HepG2 (cell line): Measurements from ENCODE around the gene SLAIN2. TPM values are rescaled to one million over a fixed set of nuclear protein-coding genes. Genes with fewer than 3 reads are reported as not detected.
"Not testable (repeated sequence)": the region's sequence is repeated elsewhere in the genome, so short reads cannot be mapped to it uniquely, and the experiment has no call there.

ENCODE experiments used
- ATAC-seq: fragments of 200-7000 bp; cut with Tn5 transposase; 3 replicates; pipeline ENCODE4 v1.9.1; 2020; ENCODE audit warnings: mild to moderate bottlenecking, moderate library complexity
- BruUV-seq: library from RNA; stranded (reverse); fragments of 400-500 nt; replicated peaks from 2 replicates; lab custom pipeline; 2021; lab: Mats Ljungman, UMichigan
- CTCF ChIA-PET: fragments of 300-600 bp; formaldehyde crosslinking; extraction: SDS; loops from one replicate; lab custom pipeline; 2021; ENCODE audit warnings: low total read pairs, inconsistent platforms, low intra/inter-chr PET ratio; lab: Yijun Ruan, JAX
- POLR2A ChIA-PET: fragments of 350-600 bp; sonication (Branson Sonifier 250); formaldehyde crosslinking; loops from one replicate; lab custom pipeline; 2020; ENCODE audit warnings: antibody characterized with exemption, inconsistent platforms; lab: Yijun Ruan, JAX
- DNase-seq: peaks from one replicate; pipeline ENCODE4 v3.0.0-alpha.2; 2015; ENCODE audit warnings: low spot score
- FAIRE-seq: peaks from 3 replicates; lab custom pipeline; 2011; peaks lifted over from hg19 to GRCh38; lab: Jason Lieb, UNC
- H2AFZ ChIP-seq: one replicate; pipeline ENCODE4 v1.6.1; 2011; ENCODE audit warnings: low read length, inconsistent platforms
- H3K27ac ChIP-seq: fragments of 300-600 bp; 3 replicates; pipeline ENCODE4 v1.8.0; 2011; ENCODE audit warnings: mixed run types, mild to moderate bottlenecking, mixed read lengths, low read length, inconsistent platforms; ENCODE audit not compliant: insufficient read depth; ENCODE audit errors: extremely low read length
- H3K27me3 ChIP-seq, 2 experiments: fragments of 200-600 bp in 1 of 2; 2 replicates in 1 of 2; 3 replicates in 1 of 2; pipeline versions ENCODE4 v1.6.0 to v1.8.0; 2011; ENCODE audit warnings: low read length in 2 of 2, mild to moderate bottlenecking in 2 of 2, moderate library complexity in 2 of 2, inconsistent platforms in 1 of 2; ENCODE audit not compliant: insufficient read depth in 2 of 2, control insufficient read depth in 1 of 2
- H3K36me3 ChIP-seq, 2 experiments: fragments of 200-600 bp in 1 of 2; replicated peaks in 1 of 2; 2 replicates in 1 of 2; 3 replicates in 1 of 2; pipeline versions ENCODE4 v1.5.1 to v1.8.0; 2011; ENCODE audit warnings: low read length in 2 of 2, inconsistent platforms in 1 of 2; ENCODE audit not compliant: insufficient read depth in 2 of 2, control insufficient read depth in 1 of 2
- H3K4me1 ChIP-seq: 2 replicates; pipeline ENCODE4 v1.5.1; 2012; ENCODE audit warnings: low read length, inconsistent platforms; ENCODE audit not compliant: insufficient read depth
- H3K4me2 ChIP-seq: 2 replicates; pipeline ENCODE4 v1.6.0; 2011; ENCODE audit warnings: low read depth, low read length, inconsistent platforms
- H3K4me3 ChIP-seq, 3 experiments: fragments of 200-600 bp in 1 of 3; sonication (generic), shearing (Covaris generic) in 1 of 3; replicated peaks in 1 of 3; 2 replicates each; pipeline ENCODE4 v1.5.1; 2011 to 2016; ENCODE audit warnings: low read length in 3 of 3, inconsistent platforms in 2 of 3, low read depth in 2 of 3, mild to moderate bottlenecking in 2 of 3, control low read depth in 1 of 3, mixed read lengths in 1 of 3; ENCODE audit not compliant: insufficient read depth in 1 of 3
- H3K79me2 ChIP-seq: one replicate; pipeline ENCODE4 v1.6.1; 2011; ENCODE audit warnings: low read length, inconsistent platforms; ENCODE audit not compliant: insufficient read depth
- H3K9ac ChIP-seq: 2 replicates; pipeline ENCODE4 v1.6.0; 2011; ENCODE audit warnings: mild to moderate bottlenecking, low read depth, low read length, inconsistent platforms; ENCODE audit not compliant: insufficient read depth
- H3K9me3 ChIP-seq: 2 replicates; pipeline ENCODE4 v1.5.1; 2012; ENCODE audit warnings: mild to moderate bottlenecking, low read length
- H4K20me1 ChIP-seq: 2 replicates; pipeline ENCODE4 v1.6.0; 2011; ENCODE audit warnings: inconsistent platforms, mild to moderate bottlenecking, low read length, moderate library complexity; ENCODE audit not compliant: insufficient read depth
- BCL6 ChIP-seq: IDR thresholded peaks from 2 replicates; pipeline ENCODE4 v1.6.1; 2016; ENCODE audit warnings: missing genetic modification reagents, missing compliant biosample characterization
- HNF4A ChIP-seq: sonication (generic); formaldehyde crosslinking; IDR thresholded peaks from 2 replicates; pipeline ENCODE4 v1.4.0; 2020; ENCODE audit warnings: missing genetic modification reagents
- JUNB ChIP-seq: sonication (generic); formaldehyde crosslinking; IDR thresholded peaks from 2 replicates; pipeline ENCODE4 v1.8.0; 2022; ENCODE audit warnings: missing genetic modification reagents, mild to moderate bottlenecking, borderline replicate concordance
- KLF9 ChIP-seq: IDR thresholded peaks from 2 replicates; pipeline ENCODE4 v1.6.1; 2016; ENCODE audit warnings: low read depth
- NFIC ChIP-seq: IDR thresholded peaks from 2 replicates; pipeline ENCODE4 v1.6.1; 2012; ENCODE audit warnings: mild to moderate bottlenecking, low read length, inconsistent platforms
- ZNF12 ChIP-seq: sonication (generic); formaldehyde crosslinking; IDR thresholded peaks from 2 replicates; pipeline ENCODE4 v1.5.0; 2020; ENCODE audit warnings: missing genetic modification reagents
- ZNF441 ChIP-seq: sonication (generic); formaldehyde crosslinking; IDR thresholded peaks from 2 replicates; pipeline ENCODE4 v1.7.0; 2021; ENCODE audit warnings: missing genetic modification reagents, borderline replicate concordance
- ZNF761 ChIP-seq: sonication (generic); formaldehyde crosslinking; conservative IDR thresholded peaks from 2 replicates; pipeline ENCODE4 v1.4.0; 2020; ENCODE audit warnings: mild to moderate bottlenecking, missing genetic modification reagents
- WGBS: methylation state at CpG from one replicate; pipeline ENCODE4 v1.1.6; 2017; ENCODE audit warnings: low lambda C conversion rate; 5-methylcytosine and 5-hydroxymethylcytosine counted together
- in situ Hi-C: cut with HindIII; loops from 2 replicates; pipeline ENCODE4 v1.10.0; 2017; ENCODE audit warnings: low pct_unique_long_range_greater_than_20kb; ENCODE audit not compliant: extremely low pct_ligation_motif_present
- intact Hi-C: fragments of 100-400 bp; cut with micrococcal nuclease; formaldehyde crosslinking; loops from one replicate; pipeline ENCODE4 v1.10.0; 2022; ENCODE audit not compliant: unreplicated experiment
- polyA plus RNA-seq, 8 experiments: library from polyadenylated mRNA; depleted of rRNA in 3 of 8; stranded (reverse) in 7 of 8; unstranded in 1 of 8; fragments of >200 nt; fragmentation: Illumina TruSeq in 4 of 8; extraction: Trizol in 4 of 8; gene quantifications; 2 replicates each; pipeline versions ENCODE4 v1.2.1 to v1.2.3, GENCODE V29; 2011 to 2016; ENCODE audit warnings: low read depth in 4 of 8, missing spikeins in 1 of 8, mixed read lengths in 1 of 8; ENCODE audit not compliant: insufficient read depth in 1 of 8
- total RNA-seq, 5 experiments: library from RNA; depleted of rRNA; stranded (reverse); fragments of >200 nt; fragmentation: Illumina TruSeq; extraction: Trizol; gene quantifications; 2 replicates each; pipeline ENCODE4 v1.2.3, GENCODE V29; 2016; ENCODE audit warnings: low read depth in 1 of 5
- TF ChIP-seq, protein P1 (sequence below): fragments of 450-650 bp; IDR thresholded peaks from 2 replicates; pipeline ENCODE4 v1.6.1; 2017

Gene SLAIN2
- total and polyA plus RNA-seq, 2 of the 13 experiments (the other 11 are each of a cell fraction or from before 2014, with no cell fraction given), result 20.7 to 22.5 TPM

DNA sequence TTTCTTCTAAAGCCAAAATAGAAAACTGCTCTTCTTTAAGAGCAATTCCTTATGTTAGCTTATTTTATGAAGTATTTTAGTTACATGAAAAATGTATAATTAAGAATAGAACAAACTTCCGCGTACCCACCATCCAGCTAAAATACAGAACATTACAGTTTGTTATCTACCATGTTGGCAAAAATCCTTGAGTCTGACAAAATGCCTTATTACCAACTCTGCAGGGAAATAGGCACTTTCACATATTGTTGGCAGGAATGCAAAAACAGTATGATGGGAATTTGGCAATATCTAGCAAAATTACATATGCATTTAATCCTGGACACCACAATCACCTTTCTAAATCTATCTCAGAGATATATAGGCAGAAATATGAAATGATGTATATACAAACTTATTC is 32.4 kb upstream of the SLAIN2 start (continued):
- TF ChIP-seq ZNF441 (CRISPR knock-in tag), result no peak
- no peak for TF ChIP-seq JUNB (CRISPR knock-in tag)
- TF ChIP-seq, protein P1, sequence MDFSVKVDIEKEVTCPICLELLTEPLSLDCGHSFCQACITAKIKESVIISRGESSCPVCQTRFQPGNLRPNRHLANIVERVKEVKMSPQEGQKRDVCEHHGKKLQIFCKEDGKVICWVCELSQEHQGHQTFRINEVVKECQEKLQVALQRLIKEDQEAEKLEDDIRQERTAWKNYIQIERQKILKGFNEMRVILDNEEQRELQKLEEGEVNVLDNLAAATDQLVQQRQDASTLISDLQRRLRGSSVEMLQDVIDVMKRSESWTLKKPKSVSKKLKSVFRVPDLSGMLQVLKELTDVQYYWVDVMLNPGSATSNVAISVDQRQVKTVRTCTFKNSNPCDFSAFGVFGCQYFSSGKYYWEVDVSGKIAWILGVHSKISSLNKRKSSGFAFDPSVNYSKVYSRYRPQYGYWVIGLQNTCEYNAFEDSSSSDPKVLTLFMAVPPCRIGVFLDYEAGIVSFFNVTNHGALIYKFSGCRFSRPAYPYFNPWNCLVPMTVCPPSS, result no peak
- TF ChIP-seq HNF4A (CRISPR knock-in tag), result no peak
- TF ChIP-seq NFIC, result no peak
- no peak for TF ChIP-seq KLF9 (CRISPR knock-in tag)
- no peak for TF ChIP-seq ZNF12

DNA sequence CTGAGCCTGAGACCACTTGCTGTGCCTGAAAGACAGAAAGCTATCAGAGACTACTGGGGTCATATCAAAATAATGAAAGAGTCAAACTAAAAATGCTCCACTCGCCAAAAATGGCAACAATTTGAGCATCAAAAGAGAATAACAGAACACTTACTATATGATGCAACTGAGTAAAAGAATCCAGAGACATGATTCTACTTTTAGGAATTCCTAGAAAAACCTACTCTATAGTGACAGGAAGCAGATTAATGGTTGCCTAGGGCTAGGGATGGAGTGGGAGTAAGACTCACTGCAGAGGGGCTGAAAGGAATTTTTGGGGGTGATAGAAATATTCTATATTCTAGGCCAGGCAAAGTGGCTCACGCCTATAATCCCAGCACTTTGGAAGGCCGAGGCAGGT is 29.4 kb upstream of the SLAIN2 start:
- WGBS, result 0% methylated on average over 3 of the region's 3 CpGs
- in situ Hi-C loops, result no loop called here
- ChIA-PET CTCF (no interaction called here), POLR2A (no interaction called here)
- H3K4me1 ChIP-seq, result no peaks in the 10 kb centered on the region
- no peaks in the 10 kb centered on the region for H4K20me1 ChIP-seq
- H3K79me2 ChIP-seq, result no peaks in the 10 kb centered on the region
- no peak overlapping the region for H3K4me2 ChIP-seq
- no peak overlapping the region for H3K4me3 ChIP-seq
- no TSS peak for BruUV-seq
- no peaks in the 10 kb centered on the region for H3K27me3 ChIP-seq
- no peak overlapping the region for H2AFZ ChIP-seq
- no peak for TF ChIP-seq ZNF761 (CRISPR knock-in tag)
- peak; percentile 18; the same call in 1 of the 2 replicates for TF ChIP-seq BCL6 (CRISPR knock-in tag)
- no peak for FAIRE-seq
- no peak overlapping the region for H3K9ac ChIP-seq
- no peak for ATAC-seq
- DNase-seq, result no peak
- no peak overlapping the region for H3K27ac ChIP-seq
- intact Hi-C loops, result loop anchor here (10.0 kb wide), 2 partner anchors 113 to 653 kb away; no protein-coding TSS in a partner anchor
- no peaks in the 10 kb centered on the region for H3K36me3 ChIP-seq
- no peaks in the 10 kb centered on the region for H3K9me3 ChIP-seq

DNA sequence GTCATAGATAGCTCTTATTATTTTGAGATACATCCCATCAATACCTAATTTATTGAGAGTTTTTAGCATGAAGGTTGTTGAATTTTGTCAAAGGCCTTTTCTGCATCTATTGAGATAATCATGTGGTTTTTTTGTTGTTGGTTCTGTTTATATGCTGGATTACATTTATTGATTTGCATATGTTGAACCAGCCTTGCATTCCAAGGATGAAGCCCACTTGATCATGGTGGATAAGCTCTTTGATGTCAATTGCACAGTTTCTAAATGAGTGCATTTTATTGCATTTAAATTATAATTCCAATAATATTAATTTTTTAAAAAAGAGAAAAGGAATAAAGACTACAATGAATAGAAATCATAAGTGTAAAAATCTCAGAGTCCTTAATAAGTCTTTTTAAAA is 26.6 kb upstream of the SLAIN2 start:
- intact Hi-C loops, result loop anchor here (10.0 kb wide), 2 partner anchors 110 to 650 kb away; no protein-coding TSS in a partner anchor
- H3K27ac ChIP-seq, H3K79me2 ChIP-seq, H3K4me3 ChIP-seq, H3K27me3 ChIP-seq, H3K36me3 ChIP-seq, H3K9me3 ChIP-seq, POLR2A ChIA-PET, DNase-seq, H3K4me1 ChIP-seq, FAIRE-seq, H4K20me1 ChIP-seq, BruUV-seq, H3K4me2 ChIP-seq, H3K9ac ChIP-seq, ATAC-seq, H2AFZ ChIP-seq: not testable (repeated sequence)
- in situ Hi-C loops, result loop anchor here (5.0 kb wide), 1 partner anchor 233 kb away; no protein-coding TSS in a partner anchor
- CTCF ChIA-PET, result interaction anchor here (2.5 kb wide), 1 partner anchor 232 kb away, joined by 23 read pairs; no protein-coding TSS in a partner anchor
